CD8-positive, alpha-beta memory T cell (primary cell): ENCODE results near the gene DYNC1I2. TPM values are rescaled to one million over a fixed set of nuclear protein-coding genes. Genes with fewer than 3 reads are reported as not detected.
"Not testable (repeated sequence)": the region's sequence is repeated elsewhere in the genome, so short reads cannot be mapped to it uniquely, and the experiment has no call there.

Experiments used
- CTCF ChIA-PET: fragments of 350-600 bp; sonication (Branson Sonifier 250); formaldehyde crosslinking; loops from one replicate; lab custom pipeline; 2021; ENCODE audit warnings: antibody characterized with exemption; lab: Charles Lee
- POLR2A ChIA-PET: fragments of 350-600 bp; sonication (Branson Sonifier 250); formaldehyde crosslinking; loops from one replicate; lab custom pipeline; 2021; ENCODE audit warnings: antibody characterized with exemption; lab: Charles Lee
- DNase-seq, 5 donors: peaks; one replicate each; pipeline versions ENCODE4 v3.0.0 to v3.0.0-alpha.2; 2020 to 2022; ENCODE audit warnings: mixed read lengths in 1 of 5
- H3K27ac ChIP-seq: one replicate; pipeline ENCODE4 v1.7.0; 2013; ENCODE audit warnings: low read depth, mild to moderate bottlenecking, low read length, moderate library complexity
- H3K27me3 ChIP-seq: 2 replicates; pipeline ENCODE4 v1.7.0; 2013; ENCODE audit warnings: low read length, mild to moderate bottlenecking; ENCODE audit not compliant: insufficient read depth, poor library complexity, severe bottlenecking
- H3K36me3 ChIP-seq: 2 replicates; pipeline ENCODE4 v1.7.0; 2013; ENCODE audit warnings: mild to moderate bottlenecking, low read length, moderate library complexity; ENCODE audit not compliant: insufficient read depth
- H3K4me1 ChIP-seq: 2 replicates; pipeline ENCODE4 v1.7.0; 2013; ENCODE audit warnings: mild to moderate bottlenecking, low read length, moderate library complexity; ENCODE audit not compliant: insufficient read depth
- H3K4me3 ChIP-seq: 2 replicates; pipeline ENCODE4 v1.7.0; 2013; ENCODE audit warnings: mild to moderate bottlenecking, low read length
- H3K9me3 ChIP-seq: 2 replicates; pipeline ENCODE4 v1.7.0; 2013; ENCODE audit warnings: mild to moderate bottlenecking, low read length
- H3K27ac Mint-ChIP-seq, 8 donors: one replicate each; pipeline ENCODE4 v1.8.0; 2020 to 2021; ENCODE audit warnings: mixed read lengths in 8 of 8, mild to moderate bottlenecking in 6 of 8, inconsistent platforms in 3 of 8, moderate library complexity in 3 of 8
- H3K27me3 Mint-ChIP-seq, 2 donors: one replicate each; pipeline ENCODE4 v1.8.0; 2020 to 2021; ENCODE audit warnings: mixed read lengths in 2 of 2, mild to moderate bottlenecking in 1 of 2, moderate library complexity in 1 of 2
- H3K36me3 Mint-ChIP-seq, 3 donors: one replicate each; pipeline ENCODE4 v1.8.0; 2020 to 2021; ENCODE audit warnings: mixed read lengths in 3 of 3, inconsistent platforms in 1 of 3, mild to moderate bottlenecking in 1 of 3
- H3K4me1 Mint-ChIP-seq, 3 donors: one replicate each; pipeline ENCODE4 v1.8.0; 2020 to 2021; ENCODE audit warnings: mixed read lengths in 3 of 3, inconsistent platforms in 1 of 3, mild to moderate bottlenecking in 1 of 3
- H3K4me3 Mint-ChIP-seq, 7 donors: one replicate each; pipeline ENCODE4 v1.8.0; 2020 to 2021; ENCODE audit warnings: mixed read lengths in 7 of 7, mild to moderate bottlenecking in 6 of 7, moderate library complexity in 4 of 7, inconsistent platforms in 2 of 7
- H3K9me3 Mint-ChIP-seq, 5 donors: one replicate each; pipeline ENCODE4 v1.8.0; 2020 to 2022; ENCODE audit warnings: mixed read lengths in 5 of 5, mild to moderate bottlenecking in 3 of 5, moderate library complexity in 2 of 5, inconsistent platforms in 1 of 5
- polyA plus RNA-seq: library from polyadenylated mRNA; unstranded; fragments of 300-500 nt; fragmentation: Illumina TruSeq; gene quantifications from one replicate; pipeline ENCODE4 v1.2.3, GENCODE V29; 2021
- total RNA-seq, 2 experiments: library from RNA; stranded (reverse); gene quantifications; one replicate each; pipeline ENCODE4 v1.2.3, GENCODE V29; 2021

Gene DYNC1I2
- total and polyA plus RNA-seq, 3 experiments from 2014 or later: 27.6 to 50.4 (median 48.3) TPM

- CTCF ChIA-PET: no interaction called here
- Mint-ChIP-seq H3K9me3 (peaks cover 0 to 8% (median under 1%) of the 10 kb centered on the region in 5 donors), H3K4me3 (no peak overlapping the region), H3K27ac (no peak overlapping the region), H3K4me1 (no peaks in the 10 kb centered on the region), H3K36me3 (peaks cover 17 to 41% (median 24%) of the 10 kb centered on the region in 3 donors), H3K27me3 (peaks cover 0 to 3% of the 10 kb centered on the region in 2 donors)
- H3K9me3 ChIP-seq: no peaks in the 10 kb centered on the region
- no peaks in the 10 kb centered on the region for H3K36me3 ChIP-seq
- H3K27ac ChIP-seq: no peak overlapping the region
- H3K4me3 ChIP-seq: no peak overlapping the region
- H3K27me3 ChIP-seq: no peaks in the 10 kb centered on the region
- DNase-seq: no peak
- no peaks in the 10 kb centered on the region for H3K4me1 ChIP-seq
- POLR2A ChIA-PET: no interaction called here
These were observed 76.3 kb downstream of the DYNC1I2 start for GRCh38 chr2:171763602-171764001.

GRCh38 chr2:171771463-171771862 is 84.2 kb downstream of the DYNC1I2 start:
- no peak overlapping the region for H3K27ac Mint-ChIP-seq
- ChIA-PET POLR2A (no interaction called here), CTCF (no interaction called here)

GRCh38 chr2:171772373-171772772 is 85.1 kb downstream of the DYNC1I2 start:
- Histone ChIP-seq H3K9me3 (no peaks in the 10 kb centered on the region), H3K27me3 (no peaks in the 10 kb centered on the region), H3K36me3 (no peaks in the 10 kb centered on the region), H3K4me1 (no peaks in the 10 kb centered on the region), H3K27ac (no peak overlapping the region), H3K4me3 (no peak overlapping the region)
- H3K4me3 Mint-ChIP-seq: no peak overlapping the region
- peaks cover 4 to 41% (median 8%) of the 10 kb centered on the region in 3 donors for H3K36me3 Mint-ChIP-seq
- ChIA-PET POLR2A (no interaction called here), CTCF (no interaction called here)
- no peak for DNase-seq
- H3K27me3 Mint-ChIP-seq: no peaks in the 10 kb centered on the region
- no peaks in the 10 kb centered on the region for H3K4me1 Mint-ChIP-seq
- H3K9me3 Mint-ChIP-seq: peaks cover 4 to 15% (median 11%) of the 10 kb centered on the region in 5 donors
- H3K27ac Mint-ChIP-seq: no peak overlapping the region

More at GRCh38 chr2:171771463-171771862, 84.2 kb downstream of the DYNC1I2 start:
- Mint-ChIP-seq H3K36me3 (peaks cover 6 to 41% (median 8%) of the 10 kb centered on the region in 3 donors), H3K27me3 (no peaks in the 10 kb centered on the region), H3K4me3 (no peak overlapping the region), H3K9me3 (peaks cover 4 to 15% (median 11%) of the 10 kb centered on the region in 5 donors), H3K4me1 (no peaks in the 10 kb centered on the region)
- no peaks in the 10 kb centered on the region for H3K27me3 ChIP-seq
- H3K4me3 ChIP-seq: no peak overlapping the region
- H3K36me3 ChIP-seq: no peaks in the 10 kb centered on the region
- DNase-seq: no peak
- H3K9me3 ChIP-seq: no peaks in the 10 kb centered on the region
- H3K4me1 ChIP-seq: no peaks in the 10 kb centered on the region
- no peak overlapping the region for H3K27ac ChIP-seq

GRCh38 chr2:171774581-171774980 is 87.3 kb downstream of the DYNC1I2 start:
- peaks cover 2 to 48% (median 9%) of the 10 kb centered on the region in 3 donors for H3K36me3 Mint-ChIP-seq
- DNase-seq, H3K27ac ChIP-seq, H3K4me1 Mint-ChIP-seq, H3K36me3 ChIP-seq, POLR2A ChIA-PET, H3K4me3 Mint-ChIP-seq, CTCF ChIA-PET, H3K4me3 ChIP-seq, H3K4me1 ChIP-seq, H3K27me3 Mint-ChIP-seq, H3K27ac Mint-ChIP-seq, H3K27me3 ChIP-seq, H3K9me3 ChIP-seq: not testable (repeated sequence)
- H3K9me3 Mint-ChIP-seq: peaks cover 12 to 20% (median 15%) of the 10 kb centered on the region in 5 donors

GRCh38 chr2:171778515-171778914 is 91.2 kb downstream of the DYNC1I2 start:
- H3K36me3 Mint-ChIP-seq: peaks cover 9 to 32% (median 19%) of the 10 kb centered on the region in 3 donors
- Histone ChIP-seq H3K9me3 (no peaks in the 10 kb centered on the region), H3K36me3 (no peaks in the 10 kb centered on the region), H3K4me1 (no peaks in the 10 kb centered on the region), H3K27ac (no peak overlapping the region), H3K27me3 (no peaks in the 10 kb centered on the region), H3K4me3 (no peak overlapping the region)
- POLR2A ChIA-PET: no interaction called here
- H3K4me1 Mint-ChIP-seq: no peaks in the 10 kb centered on the region
- no peak overlapping the region for H3K27ac Mint-ChIP-seq
- no peak for DNase-seq
- H3K4me3 Mint-ChIP-seq: no peak overlapping the region
- CTCF ChIA-PET: no interaction called here
- no peaks in the 10 kb centered on the region for H3K27me3 Mint-ChIP-seq
- peaks cover 0 to 10% (median 6%) of the 10 kb centered on the region in 5 donors for H3K9me3 Mint-ChIP-seq

GRCh38 chr2:171785450-171785849 is 98.2 kb downstream of the DYNC1I2 start:
- H3K27me3 Mint-ChIP-seq: no peaks in the 10 kb centered on the region
- no peak overlapping the region for H3K27ac ChIP-seq
- H3K9me3 Mint-ChIP-seq: peaks cover 0 to 2% (median 0%) of the 10 kb centered on the region in 5 donors
- H3K27ac Mint-ChIP-seq: peak overlapping the region in 1 of 8 donors; percentile 46
- peaks cover 20 to 70% (median 39%) of the 10 kb centered on the region in 3 donors for H3K36me3 Mint-ChIP-seq
- H3K4me3 ChIP-seq: no peak overlapping the region
- POLR2A ChIA-PET: no interaction called here
- no peaks in the 10 kb centered on the region for H3K4me1 ChIP-seq
- H3K4me1 Mint-ChIP-seq: no peaks in the 10 kb centered on the region
- CTCF ChIA-PET: no interaction called here
- no peak overlapping the region for H3K4me3 Mint-ChIP-seq
- no peaks in the 10 kb centered on the region for H3K9me3 ChIP-seq
- peaks cover 15% of the 10 kb centered on the region for H3K36me3 ChIP-seq
- no peak for DNase-seq
- no peaks in the 10 kb centered on the region for H3K27me3 ChIP-seq

GRCh38 chr2:171787333-171788072 is 100.2 kb downstream of the DYNC1I2 start:
- no peaks in the 10 kb centered on the region for H3K27me3 ChIP-seq
- CTCF ChIA-PET: no interaction called here
- H3K9me3 ChIP-seq: no peaks in the 10 kb centered on the region
- POLR2A ChIA-PET: no interaction called here
- Mint-ChIP-seq H3K27me3 (no peaks in the 10 kb centered on the region), H3K9me3 (peaks cover 0 to 2% (median 0%) of the 10 kb centered on the region in 5 donors), H3K4me3 (no peak overlapping the region), H3K27ac (peak overlapping the region in 2 of 8 donors; percentile 70 to 74), H3K4me1 (no peaks in the 10 kb centered on the region), H3K36me3 (peaks cover 17 to 81% (median 45%) of the 10 kb centered on the region in 3 donors)
- no peak for DNase-seq
- peaks cover 25% of the 10 kb centered on the region for H3K36me3 ChIP-seq
- no peaks in the 10 kb centered on the region for H3K4me1 ChIP-seq
- H3K4me3 ChIP-seq: no peak overlapping the region
- H3K27ac ChIP-seq: no peak overlapping the region

GRCh38 chr2:171788316-171788993 is 101.2 kb downstream of the DYNC1I2 start:
- Mint-ChIP-seq H3K27ac (peak overlapping the region in 3 of 8 donors; percentile 29 to 78 (median 60)), H3K4me3 (no peak overlapping the region), H3K4me1 (no peaks in the 10 kb centered on the region), H3K36me3 (peaks cover 14 to 84% (median 42%) of the 10 kb centered on the region in 3 donors), H3K27me3 (no peaks in the 10 kb centered on the region), H3K9me3 (no peaks in the 10 kb centered on the region)
- Histone ChIP-seq H3K4me3 (no peak overlapping the region), H3K4me1 (no peaks in the 10 kb centered on the region), H3K9me3 (no peaks in the 10 kb centered on the region), H3K27ac (no peak overlapping the region), H3K36me3 (peaks cover 25% of the 10 kb centered on the region), H3K27me3 (no peaks in the 10 kb centered on the region)
- DNase-seq: no peak
- ChIA-PET POLR2A (no interaction called here), CTCF (no interaction called here)
